Measurements from ENCODE around the gene TMEM37. TPM values are rescaled to one million over a fixed set of nuclear protein-coding genes. Genes with fewer than 3 reads are reported as not detected.

The TMEM37 gene
- total and polyA plus RNA-seq, 2 of the 8 experiments (the other 6 are each of a cell fraction or from before 2014, with no cell fraction given): 11.0 to 16.2 TPM

- H4K91ac ChIP-seq (replicated peaks; ENCODE audit: insufficient read length, low read length): no peak overlapping the region
- H3K79me2 ChIP-seq (ENCODE audit: control insufficient read depth in 1 of 2, insufficient read depth in 2 of 2, low read length in 2 of 2): no peaks in the 10 kb centered on the region
- no peaks in the 10 kb centered on the region for H3K79me1 ChIP-seq (ENCODE audit: low read depth, low read length)
- H3K23me2 ChIP-seq (ENCODE audit: low read depth, low read length): no peaks in the 10 kb centered on the region
- FAIRE-seq: no peak
- ChIA-PET POLR2A (ENCODE audit: partially characterized antibody) (no interaction called here), CTCF (ENCODE audit: partially characterized antibody) (interaction anchor here (0.9 kb wide), 1 partner anchor 11 kb away, joined by 3 read pairs; no protein-coding TSS in a partner anchor)
- no peak overlapping the region for H3K4ac ChIP-seq (replicated peaks; ENCODE audit: insufficient read length, low read depth, low read length)
- WGBS, 2 experiments (ENCODE audit: extremely low coverage in 1 of 2, insufficient coverage in 1 of 2, insufficient read length in 1 of 2, insufficient replicate concordance in 2 of 2, low coverage in 1 of 2, low lambda C conversion rate in 2 of 2, missing lambda C conversion rate in 1 of 2): 100% methylated on average over 1 of the region's 1 CpG
- no peak overlapping the region for H3K9ac ChIP-seq (replicated peaks in 1 of 4; ENCODE audit: extremely low read depth in 1 of 4, low read depth in 3 of 4, low read length in 3 of 4)
- DNase-seq (ENCODE audit: low read depth in 1 of 2, low spot score in 2 of 2): no peak
- no peaks in the 10 kb centered on the region for H3K36me3 ChIP-seq (ENCODE audit: control insufficient read depth in 2 of 4, insufficient read depth in 4 of 4, low read length in 3 of 4)
- no peak overlapping the region for H2BK15ac ChIP-seq (ENCODE audit: low read length)
- no peaks in the 10 kb centered on the region; a peak in 1 of 7 replicates for H3K27me3 ChIP-seq (replicated peaks in 1 of 4; ENCODE audit: control insufficient read depth in 3 of 4, extremely low read depth in 1 of 4, insufficient read depth in 3 of 4, low read length in 3 of 4)
- no peak overlapping the region for H3K4me2 ChIP-seq (ENCODE audit: insufficient read depth in 1 of 2, low read depth in 2 of 2, low read length in 2 of 2)
- no peaks in the 10 kb centered on the region for H4K20me1 ChIP-seq (replicated peaks in 1 of 2; ENCODE audit: control insufficient read depth in 1 of 2, insufficient read depth in 2 of 2, low read length in 2 of 2)
- no peak overlapping the region for H2BK20ac ChIP-seq (ENCODE audit: low read length)
- no peak overlapping the region for H3K23ac ChIP-seq (ENCODE audit: insufficient read length)
- H2AFZ ChIP-seq (ENCODE audit: low read length): no peak overlapping the region
- no peak overlapping the region for H2AK5ac ChIP-seq (ENCODE audit: low read depth, low read length)
- peaks cover 10 to 15% of the 10 kb centered on the region in 2 experiments; a peak in 3 of 4 replicates for H3K9me3 ChIP-seq (ENCODE audit: insufficient read depth in 2 of 2, low read depth in 1 of 2, low read length in 1 of 2)
- no peak overlapping the region for H2BK12ac ChIP-seq (ENCODE audit: low read depth, low read length)
- no peak overlapping the region for H2BK5ac ChIP-seq (ENCODE audit: low read depth, low read length)
- H3K4me3 ChIP-seq (ENCODE audit: extremely low read depth in 1 of 4, insufficient read depth in 2 of 4, low read depth in 3 of 4, low read length in 4 of 4): no peak overlapping the region
- no peak overlapping the region for H3K14ac ChIP-seq (ENCODE audit: insufficient read length)
- H3K18ac ChIP-seq (ENCODE audit: extremely low read depth, low read length): no peak overlapping the region
- H3K4me1 ChIP-seq (replicated peaks in 1 of 4; ENCODE audit: control insufficient read depth in 3 of 4, insufficient read depth in 4 of 4, low read length in 3 of 4): no peaks in the 10 kb centered on the region
- H3K56ac ChIP-seq (replicated peaks; ENCODE audit: insufficient read length, low read depth, low read length): no peak overlapping the region
- no peak overlapping the region for H2BK120ac ChIP-seq (replicated peaks; ENCODE audit: low read depth, low read length)
- TF ChIP-seq TAF7 (optimal IDR thresholded peaks at IDR 0.05; ENCODE audit: borderline replicate concordance, low read depth, low read length) (no peak), SP2 (IDR thresholded peaks at IDR 0.05; ENCODE audit: low read length) (no peak), RFX5 (IDR thresholded peaks at IDR 0.05; ENCODE audit: borderline replicate concordance, low read depth, low read length) (no peak), YY1 (IDR thresholded peaks at IDR 0.05; ENCODE audit: low read depth, low read length) (no peak), JUN (IDR thresholded peaks at IDR 0.05; ENCODE audit: low read depth, low read length) (no peak)
- H4K8ac ChIP-seq (ENCODE audit: extremely low read depth, insufficient read depth, low read length): no peak overlapping the region
- no peak overlapping the region for H4K5ac ChIP-seq (ENCODE audit: insufficient read length, low read depth, low read length)
- H3K27ac ChIP-seq (ENCODE audit: low read depth, low read length): no peak overlapping the region
Observed at GRCh38 chr2:119419065-119419464, 12.6 kb upstream of the TMEM37 start.
